Neural cell (in vitro differentiated cells): ENCODE measurements around the gene PNPLA7.

Experiments used
- EP300 ChIP-seq: fragments of 450-650 bp; conservative IDR thresholded peaks from 2 replicates; pipeline ENCODE4 v1.6.1; 2014; ENCODE audit warnings: antibody characterized with exemption, mild to moderate bottlenecking, moderate library complexity; ENCODE audit not compliant: poor library complexity, severe bottlenecking
- EZH2 ChIP-seq: fragments of 200-600, 300-800 bp; shearing (Covaris generic), sonication (generic); IDR thresholded peaks from 2 replicates; pipeline ENCODE4 v1.6.1; 2014; ENCODE audit warnings: antibody characterized with exemption, low read length, borderline replicate concordance, mild to moderate bottlenecking; ENCODE audit not compliant: insufficient read depth, poor library complexity, severe bottlenecking
- POLR2AphosphoS5 ChIP-seq: IDR thresholded peaks from 2 replicates; pipeline ENCODE4 v1.6.1; 2012
- RAD21 ChIP-seq: fragments of 450-650 bp; conservative IDR thresholded peaks from 2 replicates; pipeline ENCODE4 v1.6.1; 2014; ENCODE audit warnings: antibody characterized with exemption, mild to moderate bottlenecking, moderate library complexity
- SMC3 ChIP-seq: fragments of 450-650 bp; conservative IDR thresholded peaks from 2 replicates; pipeline ENCODE4 v1.6.1; 2014; ENCODE audit warnings: antibody characterized with exemption, mild to moderate bottlenecking, moderate library complexity; ENCODE audit not compliant: poor library complexity
- TAF1 ChIP-seq: IDR thresholded peaks from 2 replicates; pipeline ENCODE4 v1.6.1; 2012; ENCODE audit warnings: low read depth
- TF ChIP-seq, protein P1 (sequence below): fragments of 450-650 bp; IDR thresholded peaks from 2 replicates; pipeline ENCODE4 v1.5.1; 2014; ENCODE audit warnings: antibody characterized with exemption, mild to moderate bottlenecking, moderate library complexity; ENCODE audit not compliant: poor library complexity, severe bottlenecking
- TF ChIP-seq, protein P2 (sequence below): IDR thresholded peaks from 2 replicates; pipeline ENCODE4 v1.6.1; 2012; ENCODE audit warnings: borderline replicate concordance

DNA sequence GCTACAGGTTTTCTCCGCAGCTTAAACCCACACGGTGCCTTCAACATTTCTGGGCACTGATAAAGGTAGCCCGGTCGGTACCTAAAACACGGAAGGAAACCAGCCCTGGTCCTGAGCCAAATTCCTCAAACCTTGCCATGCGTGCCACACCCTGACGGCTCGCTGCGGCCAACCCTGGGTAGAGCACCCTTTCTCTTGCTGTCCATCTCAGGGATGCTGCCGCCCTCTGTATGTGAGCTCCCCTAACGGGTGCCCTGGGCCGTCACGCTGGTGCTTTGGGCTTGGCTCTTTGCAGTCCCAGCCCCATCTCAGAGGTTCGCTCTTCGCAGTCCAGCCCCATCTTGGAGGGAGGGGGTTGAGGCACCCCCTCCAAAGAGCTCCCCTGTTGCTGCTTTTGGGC lies 43.9 kb downstream of the PNPLA7 start:
- no peak for TF ChIP-seq POLR2AphosphoS5
- TF ChIP-seq, protein P1, sequence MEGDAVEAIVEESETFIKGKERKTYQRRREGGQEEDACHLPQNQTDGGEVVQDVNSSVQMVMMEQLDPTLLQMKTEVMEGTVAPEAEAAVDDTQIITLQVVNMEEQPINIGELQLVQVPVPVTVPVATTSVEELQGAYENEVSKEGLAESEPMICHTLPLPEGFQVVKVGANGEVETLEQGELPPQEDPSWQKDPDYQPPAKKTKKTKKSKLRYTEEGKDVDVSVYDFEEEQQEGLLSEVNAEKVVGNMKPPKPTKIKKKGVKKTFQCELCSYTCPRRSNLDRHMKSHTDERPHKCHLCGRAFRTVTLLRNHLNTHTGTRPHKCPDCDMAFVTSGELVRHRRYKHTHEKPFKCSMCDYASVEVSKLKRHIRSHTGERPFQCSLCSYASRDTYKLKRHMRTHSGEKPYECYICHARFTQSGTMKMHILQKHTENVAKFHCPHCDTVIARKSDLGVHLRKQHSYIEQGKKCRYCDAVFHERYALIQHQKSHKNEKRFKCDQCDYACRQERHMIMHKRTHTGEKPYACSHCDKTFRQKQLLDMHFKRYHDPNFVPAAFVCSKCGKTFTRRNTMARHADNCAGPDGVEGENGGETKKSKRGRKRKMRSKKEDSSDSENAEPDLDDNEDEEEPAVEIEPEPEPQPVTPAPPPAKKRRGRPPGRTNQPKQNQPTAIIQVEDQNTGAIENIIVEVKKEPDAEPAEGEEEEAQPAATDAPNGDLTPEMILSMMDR = no peak
- TF ChIP-seq, protein P2, sequence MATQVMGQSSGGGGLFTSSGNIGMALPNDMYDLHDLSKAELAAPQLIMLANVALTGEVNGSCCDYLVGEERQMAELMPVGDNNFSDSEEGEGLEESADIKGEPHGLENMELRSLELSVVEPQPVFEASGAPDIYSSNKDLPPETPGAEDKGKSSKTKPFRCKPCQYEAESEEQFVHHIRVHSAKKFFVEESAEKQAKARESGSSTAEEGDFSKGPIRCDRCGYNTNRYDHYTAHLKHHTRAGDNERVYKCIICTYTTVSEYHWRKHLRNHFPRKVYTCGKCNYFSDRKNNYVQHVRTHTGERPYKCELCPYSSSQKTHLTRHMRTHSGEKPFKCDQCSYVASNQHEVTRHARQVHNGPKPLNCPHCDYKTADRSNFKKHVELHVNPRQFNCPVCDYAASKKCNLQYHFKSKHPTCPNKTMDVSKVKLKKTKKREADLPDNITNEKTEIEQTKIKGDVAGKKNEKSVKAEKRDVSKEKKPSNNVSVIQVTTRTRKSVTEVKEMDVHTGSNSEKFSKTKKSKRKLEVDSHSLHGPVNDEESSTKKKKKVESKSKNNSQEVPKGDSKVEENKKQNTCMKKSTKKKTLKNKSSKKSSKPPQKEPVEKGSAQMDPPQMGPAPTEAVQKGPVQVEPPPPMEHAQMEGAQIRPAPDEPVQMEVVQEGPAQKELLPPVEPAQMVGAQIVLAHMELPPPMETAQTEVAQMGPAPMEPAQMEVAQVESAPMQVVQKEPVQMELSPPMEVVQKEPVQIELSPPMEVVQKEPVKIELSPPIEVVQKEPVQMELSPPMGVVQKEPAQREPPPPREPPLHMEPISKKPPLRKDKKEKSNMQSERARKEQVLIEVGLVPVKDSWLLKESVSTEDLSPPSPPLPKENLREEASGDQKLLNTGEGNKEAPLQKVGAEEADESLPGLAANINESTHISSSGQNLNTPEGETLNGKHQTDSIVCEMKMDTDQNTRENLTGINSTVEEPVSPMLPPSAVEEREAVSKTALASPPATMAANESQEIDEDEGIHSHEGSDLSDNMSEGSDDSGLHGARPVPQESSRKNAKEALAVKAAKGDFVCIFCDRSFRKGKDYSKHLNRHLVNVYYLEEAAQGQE = no peak
- no peak for TF ChIP-seq EZH2
- no peak for TF ChIP-seq EP300
- TF ChIP-seq TAF1 = no peak
- TF ChIP-seq SMC3 = no peak
- TF ChIP-seq RAD21 = no peak
